ENCODE data around the gene CNTN4. TPM values are rescaled to one million over a fixed set of nuclear protein-coding genes. Genes with fewer than 3 reads are reported as not detected.

CNTN4 gene
- total RNA-seq, 1 donor from 2014 or later = 23.0 TPM

GRCh38 chr3:2391896-2392295, 293.2 kb downstream of the CNTN4 start:
- TF ChIP-seq, protein P1, sequence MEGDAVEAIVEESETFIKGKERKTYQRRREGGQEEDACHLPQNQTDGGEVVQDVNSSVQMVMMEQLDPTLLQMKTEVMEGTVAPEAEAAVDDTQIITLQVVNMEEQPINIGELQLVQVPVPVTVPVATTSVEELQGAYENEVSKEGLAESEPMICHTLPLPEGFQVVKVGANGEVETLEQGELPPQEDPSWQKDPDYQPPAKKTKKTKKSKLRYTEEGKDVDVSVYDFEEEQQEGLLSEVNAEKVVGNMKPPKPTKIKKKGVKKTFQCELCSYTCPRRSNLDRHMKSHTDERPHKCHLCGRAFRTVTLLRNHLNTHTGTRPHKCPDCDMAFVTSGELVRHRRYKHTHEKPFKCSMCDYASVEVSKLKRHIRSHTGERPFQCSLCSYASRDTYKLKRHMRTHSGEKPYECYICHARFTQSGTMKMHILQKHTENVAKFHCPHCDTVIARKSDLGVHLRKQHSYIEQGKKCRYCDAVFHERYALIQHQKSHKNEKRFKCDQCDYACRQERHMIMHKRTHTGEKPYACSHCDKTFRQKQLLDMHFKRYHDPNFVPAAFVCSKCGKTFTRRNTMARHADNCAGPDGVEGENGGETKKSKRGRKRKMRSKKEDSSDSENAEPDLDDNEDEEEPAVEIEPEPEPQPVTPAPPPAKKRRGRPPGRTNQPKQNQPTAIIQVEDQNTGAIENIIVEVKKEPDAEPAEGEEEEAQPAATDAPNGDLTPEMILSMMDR (IDR thresholded peaks at IDR 0.05; ENCODE audit: partially characterized antibody, unreplicated experiment) = no peak
- Mint-ChIP-seq H3K27ac (ENCODE audit: unreplicated experiment) (no peak overlapping the region), H3K36me3 (ENCODE audit: unreplicated experiment) (no peaks in the 10 kb centered on the region), H3K4me1 (ENCODE audit: low read depth, unreplicated experiment) (no peaks in the 10 kb centered on the region), H3K4me3 (ENCODE audit: unreplicated experiment) (no peak overlapping the region), H3K9me3 (ENCODE audit: unreplicated experiment) (no peaks in the 10 kb centered on the region), H3K27me3 (ENCODE audit: unreplicated experiment) (no peaks in the 10 kb centered on the region)
- DNase-seq = no peak

DNA sequence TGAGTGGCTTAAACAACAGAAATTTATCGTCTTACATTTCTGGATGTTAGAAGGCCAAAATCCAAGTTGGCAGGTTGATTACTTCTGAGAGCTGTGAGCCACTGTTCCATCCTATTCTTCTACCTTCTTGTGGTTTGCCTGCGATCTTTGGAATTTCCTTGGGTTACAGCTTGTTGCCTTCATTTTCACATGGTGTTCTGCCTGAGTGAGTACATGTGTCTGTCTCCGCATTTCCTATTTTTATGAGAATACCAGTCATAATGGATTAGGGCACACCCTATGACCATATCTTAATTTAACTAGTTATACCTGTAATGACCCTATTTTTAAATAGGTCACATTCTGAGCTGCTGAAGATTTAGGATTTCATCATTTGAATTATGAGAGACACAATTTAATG, 294.3 kb downstream of the CNTN4 start:
- no peaks in the 10 kb centered on the region for H3K27me3 Mint-ChIP-seq (ENCODE audit: unreplicated experiment)
- no peaks in the 10 kb centered on the region for H3K9me3 Mint-ChIP-seq (ENCODE audit: unreplicated experiment)
- H3K36me3 Mint-ChIP-seq (ENCODE audit: unreplicated experiment) = no peaks in the 10 kb centered on the region
- TF ChIP-seq, protein P1 (IDR thresholded peaks at IDR 0.05; ENCODE audit: partially characterized antibody, unreplicated experiment) = no peak
- no peak overlapping the region for H3K4me3 Mint-ChIP-seq (ENCODE audit: unreplicated experiment)
- no peak overlapping the region for H3K27ac Mint-ChIP-seq (ENCODE audit: unreplicated experiment)
- no peak for DNase-seq
- no peaks in the 10 kb centered on the region for H3K4me1 Mint-ChIP-seq (ENCODE audit: low read depth, unreplicated experiment)

DNA sequence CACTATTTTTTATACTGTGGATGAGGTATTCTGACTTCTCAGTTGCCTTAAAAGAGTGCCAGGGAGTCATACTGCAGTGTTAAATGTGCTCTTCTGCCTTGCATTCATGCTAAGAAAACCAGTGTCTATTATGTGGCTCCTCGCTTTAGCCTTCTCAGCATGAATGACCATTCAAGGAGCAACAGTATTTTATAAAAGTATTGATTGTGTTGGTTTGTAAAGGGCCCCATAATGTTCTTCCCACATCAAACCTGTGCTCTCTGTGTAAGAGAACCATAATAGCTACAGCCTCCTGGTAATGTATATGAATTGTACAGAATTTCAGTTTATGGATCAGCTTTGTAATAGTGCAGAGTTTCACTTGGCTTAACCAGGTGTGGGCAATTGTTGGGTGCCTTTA, 316.4 kb downstream of the CNTN4 start:
- DNase-seq = no peak
- no peaks in the 10 kb centered on the region for H3K36me3 Mint-ChIP-seq (ENCODE audit: unreplicated experiment)
- H3K4me1 Mint-ChIP-seq (ENCODE audit: low read depth, unreplicated experiment) = no peaks in the 10 kb centered on the region
- TF ChIP-seq, protein P1 (IDR thresholded peaks at IDR 0.05; ENCODE audit: partially characterized antibody, unreplicated experiment) = no peak
- H3K9me3 Mint-ChIP-seq (ENCODE audit: unreplicated experiment) = no peaks in the 10 kb centered on the region
- no peaks in the 10 kb centered on the region for H3K27me3 Mint-ChIP-seq (ENCODE audit: unreplicated experiment)
- H3K27ac Mint-ChIP-seq (ENCODE audit: unreplicated experiment) = no peak overlapping the region
- no peak overlapping the region for H3K4me3 Mint-ChIP-seq (ENCODE audit: unreplicated experiment)

- Mint-ChIP-seq H3K4me3 (ENCODE audit: unreplicated experiment) (no peak overlapping the region), H3K27ac (ENCODE audit: unreplicated experiment) (no peak overlapping the region), H3K4me1 (ENCODE audit: low read depth, unreplicated experiment) (no peaks in the 10 kb centered on the region), H3K27me3 (ENCODE audit: unreplicated experiment) (no peaks in the 10 kb centered on the region), H3K9me3 (ENCODE audit: unreplicated experiment) (peaks cover 1% of the 10 kb centered on the region), H3K36me3 (ENCODE audit: unreplicated experiment) (no peaks in the 10 kb centered on the region)
- TF ChIP-seq, protein P1 (IDR thresholded peaks at IDR 0.05; ENCODE audit: partially characterized antibody, unreplicated experiment) = no peak
- DNase-seq = no peak
These were observed 322.3 kb downstream of the CNTN4 start for GRCh38 chr3:2420919-2421318.

DNA sequence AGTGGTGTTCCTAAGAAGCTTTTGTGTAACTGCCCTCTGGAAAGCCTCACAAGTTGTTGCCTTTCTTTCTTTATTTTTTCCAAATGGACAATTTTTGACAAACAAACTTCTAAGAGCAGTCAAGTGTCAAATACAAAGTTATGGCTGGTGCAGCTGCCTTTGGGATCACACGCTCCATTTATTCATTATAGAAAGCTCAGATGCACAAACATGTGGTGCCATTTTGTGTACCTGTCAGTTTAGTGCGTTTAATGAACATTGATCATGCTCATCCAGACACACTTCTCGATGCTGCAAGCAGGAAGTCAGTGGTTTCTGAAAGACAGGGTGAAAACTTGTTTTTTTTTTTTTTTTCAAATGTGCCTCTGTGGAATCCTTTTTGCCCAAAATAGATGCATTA, 324.5 kb downstream of the CNTN4 start:
- H3K36me3 Mint-ChIP-seq (ENCODE audit: unreplicated experiment) = no peaks in the 10 kb centered on the region
- DNase-seq = no peak
- no peak overlapping the region for H3K27ac Mint-ChIP-seq (ENCODE audit: unreplicated experiment)
- no peaks in the 10 kb centered on the region for H3K27me3 Mint-ChIP-seq (ENCODE audit: unreplicated experiment)
- no peaks in the 10 kb centered on the region for H3K4me1 Mint-ChIP-seq (ENCODE audit: low read depth, unreplicated experiment)
- no peak overlapping the region for H3K4me3 Mint-ChIP-seq (ENCODE audit: unreplicated experiment)
- TF ChIP-seq, protein P1 (IDR thresholded peaks at IDR 0.05; ENCODE audit: partially characterized antibody, unreplicated experiment) = no peak
- peaks cover 1% of the 10 kb centered on the region for H3K9me3 Mint-ChIP-seq (ENCODE audit: unreplicated experiment)
